ENCODE data around the gene KRTAP5-1.
"Not testable (repeated sequence)": the region's sequence is repeated elsewhere in the genome, so short reads cannot be mapped to it uniquely, and the experiment has no call there.

The KRTAP5-1 gene

DNA sequence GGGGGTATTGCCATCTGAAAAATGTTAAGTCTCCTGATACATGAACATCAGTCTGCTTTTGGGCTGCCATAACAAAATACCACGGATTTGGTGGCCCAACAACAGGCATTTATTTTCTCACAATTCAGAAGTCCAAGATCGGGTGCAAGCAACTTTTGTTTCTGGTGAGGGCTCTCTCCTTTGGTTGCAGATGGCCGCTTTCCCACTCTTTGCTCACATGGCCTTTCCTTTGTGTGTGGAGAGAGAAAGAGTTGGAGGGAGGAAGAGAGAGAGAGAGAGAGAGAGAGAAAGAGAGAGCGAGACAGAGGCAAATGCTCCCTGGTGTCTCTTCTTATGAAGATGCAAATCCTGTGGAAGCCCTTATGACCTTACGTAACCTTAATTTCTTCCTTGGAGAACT is 15.5 kb upstream of the KRTAP5-1 start:
- no peak for DNase-seq

- DNase-seq, result no peak
Measured at GRCh38 chr11:1598816-1599215, 13.7 kb upstream of the KRTAP5-1 start.

DNA sequence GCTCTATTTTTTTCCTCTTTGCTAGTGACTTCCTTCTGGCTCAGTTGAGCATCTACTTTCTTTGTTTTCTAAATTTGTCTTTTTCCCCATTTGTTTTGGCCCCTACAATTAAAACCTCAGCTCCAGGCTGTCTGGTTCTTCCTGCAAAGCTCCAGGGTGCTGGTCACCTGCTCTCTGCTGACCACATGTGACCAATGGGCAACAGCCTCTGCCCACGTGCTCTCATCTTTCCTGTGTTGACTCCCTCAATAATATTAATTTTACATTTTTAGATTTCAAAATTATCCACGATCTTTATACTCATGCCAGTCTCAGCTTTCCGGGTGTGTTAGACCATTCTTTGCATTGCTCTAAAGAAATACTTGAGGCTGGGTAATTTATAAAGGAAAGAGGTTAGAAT is 13.3 kb upstream of the KRTAP5-1 start:
- not testable (repeated sequence) for DNase-seq

DNA sequence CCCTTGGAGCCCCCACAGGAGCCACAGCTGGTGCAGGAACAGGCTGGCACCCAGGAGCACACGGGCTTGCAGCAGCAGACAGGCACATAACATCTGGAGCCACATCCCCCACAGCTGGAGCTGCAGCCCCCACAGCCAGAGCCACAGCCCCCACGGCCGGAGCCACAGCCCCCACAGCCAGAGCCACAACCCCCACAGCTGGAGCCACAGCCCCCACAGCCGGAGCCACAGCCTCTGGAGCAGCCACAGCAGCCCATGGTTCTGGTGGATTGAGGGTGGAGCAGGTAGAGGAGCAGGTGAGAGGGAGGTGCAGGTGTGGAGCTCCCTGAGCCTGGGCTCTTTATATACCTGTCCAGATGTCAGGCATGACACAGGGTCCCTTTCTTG is 12.9 kb upstream of the KRTAP5-1 start, which contains the start of gene KRTAP5-2:
KRTAP5-2 (minus strand) TSS at position 301 of the 387 bp plus-strand sequence; CDS start at position 257, 44 bp downstream.
- no peak for DNase-seq

DNA sequence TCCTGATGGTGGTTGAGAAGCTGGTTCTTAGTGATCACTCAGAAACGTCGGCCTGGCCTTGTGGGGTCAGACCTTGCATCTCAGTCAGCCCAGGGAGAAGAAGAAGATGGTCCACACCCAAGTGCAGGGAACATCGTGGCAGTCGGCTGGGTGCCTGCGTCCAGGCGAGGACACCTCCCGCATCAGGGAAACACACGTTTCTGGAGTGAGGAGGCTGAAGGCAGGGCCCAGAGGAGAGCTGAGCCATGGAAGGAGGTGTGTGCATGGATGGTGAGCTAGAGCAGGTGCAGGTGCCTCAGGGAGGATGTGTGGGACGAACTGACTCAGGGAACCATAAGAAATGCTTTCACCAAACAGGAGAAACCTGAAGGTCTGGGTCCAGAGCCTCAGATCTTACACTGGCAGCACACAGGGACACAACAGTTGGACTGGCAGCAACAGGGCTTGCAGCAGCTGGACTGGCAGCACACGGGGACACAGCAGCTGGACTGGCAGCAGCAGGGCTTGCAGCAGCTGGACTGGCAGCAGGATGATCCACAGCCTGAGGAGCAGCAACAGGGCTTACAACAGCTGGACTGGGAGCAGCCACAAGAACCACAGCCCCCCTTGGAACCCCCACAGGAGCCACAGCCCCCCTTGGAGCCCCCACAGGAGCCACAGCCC is 12.4 kb upstream of the KRTAP5-1 start:
- no peak for DNase-seq

- not testable (repeated sequence) for DNase-seq
Measured at GRCh38 chr11:1596576-1597121, 11.6 kb upstream of the KRTAP5-1 start.

DNA sequence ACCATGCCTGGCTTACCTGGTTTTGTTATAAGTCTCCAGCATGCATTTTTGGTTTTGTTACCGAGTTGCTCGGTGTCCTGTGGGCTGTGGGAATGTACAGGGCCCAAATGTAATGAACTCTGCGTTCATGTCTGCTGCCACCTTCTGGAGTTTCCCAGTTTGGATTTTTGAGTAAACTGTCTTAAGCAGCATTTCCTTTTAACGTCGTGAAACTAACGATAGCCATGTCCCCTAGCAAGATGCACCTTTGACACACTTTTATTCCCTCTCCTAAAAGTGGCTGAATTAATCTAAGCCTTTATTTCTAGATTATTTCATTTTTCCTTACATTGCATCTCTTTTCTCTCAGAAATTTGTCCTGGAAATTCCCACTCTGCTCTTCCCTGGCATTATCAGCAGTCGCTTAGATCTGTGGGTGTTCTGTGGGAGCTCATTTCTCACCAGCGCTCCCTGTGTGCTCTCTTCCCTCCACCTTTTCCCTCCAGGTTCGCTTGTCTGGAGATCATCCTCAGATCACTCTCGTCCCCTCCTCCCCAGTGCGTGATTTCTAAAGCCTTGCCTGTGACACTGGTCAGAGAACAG is 11.0 kb upstream of the KRTAP5-1 start:
- DNase-seq, result not testable (repeated sequence)

DNA sequence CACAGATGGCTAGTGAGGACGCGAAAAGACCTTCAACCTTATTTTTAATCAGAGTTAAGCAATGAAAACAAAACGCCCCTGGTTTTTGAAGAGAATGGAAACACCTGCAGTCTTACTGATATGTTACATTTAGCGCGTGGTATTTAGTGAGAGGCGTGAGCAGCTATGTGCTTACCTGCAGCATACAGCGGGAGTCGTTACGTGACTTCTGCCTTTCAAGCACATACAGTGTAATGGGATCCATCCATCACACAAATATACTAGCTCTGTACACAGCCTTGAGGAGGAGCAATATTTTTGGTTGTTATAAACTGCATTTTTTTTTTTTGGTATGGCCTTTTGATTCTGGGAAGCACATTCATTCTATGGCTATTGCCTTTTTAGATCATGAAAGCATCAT is 7.5 kb upstream of the KRTAP5-1 start:
- DNase-seq, result no peak

DNA sequence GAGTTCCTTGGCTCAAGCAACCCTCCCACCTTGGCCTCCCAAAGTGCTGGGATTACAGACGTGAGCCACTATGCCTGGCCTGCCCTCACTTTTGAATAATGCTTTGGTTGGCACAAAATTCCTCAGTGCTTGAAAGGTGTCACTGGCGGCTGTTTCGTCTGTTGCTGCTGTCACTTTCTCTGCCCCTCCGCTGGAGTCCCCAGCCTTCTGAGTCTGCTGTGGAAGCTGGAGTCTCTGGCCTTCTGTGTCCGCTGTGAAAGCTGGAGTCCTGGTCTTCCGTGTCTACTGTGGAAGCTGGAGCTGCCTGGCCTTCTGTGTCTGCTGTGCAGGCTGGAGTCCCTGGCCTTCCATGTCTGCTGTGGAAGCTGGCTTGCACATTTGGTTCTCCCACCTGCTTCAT is 4.9 kb upstream of the KRTAP5-1 start:
- DNase-seq, result no peak

GRCh38 chr11:1589191-1589963 is 4.3 kb upstream of the KRTAP5-1 start:
- not testable (repeated sequence) for DNase-seq

DNA sequence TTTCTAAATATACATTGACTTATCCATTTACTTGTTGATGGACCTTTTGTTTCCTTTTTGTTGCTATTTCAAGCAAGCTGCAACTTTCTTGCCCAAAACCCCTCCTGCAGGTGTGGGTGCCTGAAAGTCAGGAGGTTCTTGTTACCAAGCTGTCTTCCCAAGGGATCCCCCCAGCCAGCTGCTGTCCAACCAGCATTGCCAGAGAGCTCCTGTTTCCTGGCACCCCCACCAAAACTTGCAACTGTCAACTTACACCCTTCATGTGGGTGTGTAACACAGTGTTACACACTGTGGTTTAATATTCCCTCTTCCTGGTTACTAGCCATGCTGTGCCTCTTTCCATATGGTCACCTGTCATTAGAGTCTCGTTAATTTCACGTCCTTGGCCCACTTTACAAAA is 1.6 kb upstream of the KRTAP5-1 start:
- DNase-seq, result no peak

DNA sequence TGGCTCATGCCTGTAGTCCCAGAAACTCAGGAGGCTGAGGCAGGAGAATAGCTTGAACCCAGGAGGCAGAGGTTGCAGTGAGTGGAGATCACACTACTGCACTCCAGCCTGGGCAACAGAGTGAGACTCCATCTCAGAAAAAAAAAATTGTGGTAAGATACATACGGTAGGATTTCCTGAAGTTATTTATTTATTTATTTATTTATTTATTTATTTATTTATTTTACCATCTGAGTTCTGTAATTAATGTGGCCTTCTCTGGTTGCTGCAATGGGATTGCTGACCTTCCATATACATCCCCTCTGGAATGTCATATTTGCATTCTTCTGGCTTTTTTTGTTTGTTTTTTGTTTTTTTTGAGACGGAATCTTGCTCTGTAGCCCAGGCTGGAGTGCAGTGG is 2.2 kb downstream of the KRTAP5-1 start:
- not testable (repeated sequence) for DNase-seq

DNA sequence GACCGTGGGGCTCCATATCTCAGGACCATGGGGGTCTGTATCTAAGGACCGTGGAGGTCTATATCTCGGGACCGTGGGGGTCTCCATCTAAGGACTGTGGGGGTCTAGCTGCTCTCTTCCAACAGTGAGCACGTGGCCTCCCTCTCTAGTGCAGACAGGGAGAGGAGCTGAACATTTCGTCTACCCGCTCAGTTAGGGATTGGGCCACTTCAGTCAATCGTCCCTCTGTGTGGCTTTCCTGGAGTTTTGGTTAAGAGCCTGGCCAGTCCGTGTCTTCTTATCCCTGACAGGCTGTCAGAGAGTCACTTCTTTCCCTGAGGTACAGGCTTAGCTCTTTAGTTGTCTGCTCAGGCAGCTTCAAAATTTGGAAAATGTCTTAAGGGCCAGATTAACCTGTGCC is 3.1 kb downstream of the KRTAP5-1 start:
- DNase-seq, result no peak

- no peak for DNase-seq
Measured at GRCh38 chr11:1576825-1577224, 8.3 kb downstream of the KRTAP5-1 start.

DNA sequence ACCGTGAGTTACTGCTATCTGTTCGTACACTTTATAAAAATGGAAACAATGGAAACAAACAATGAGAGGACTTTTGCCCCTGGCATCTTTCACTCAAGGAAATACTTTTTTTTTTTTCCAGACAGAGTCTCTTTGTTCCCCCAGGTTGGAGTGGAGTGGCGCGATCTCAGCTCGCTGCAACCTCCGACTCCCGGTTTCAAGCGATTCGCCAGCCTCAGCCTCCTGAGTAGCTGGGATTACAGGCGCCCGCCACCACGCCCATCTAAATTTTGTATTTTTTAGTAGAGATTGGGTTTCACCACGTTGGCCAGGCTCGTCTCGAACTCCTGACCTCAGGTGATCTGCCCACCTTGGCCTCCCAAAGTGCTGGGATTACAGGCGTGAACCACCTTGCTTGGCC is 9.3 kb downstream of the KRTAP5-1 start:
- DNase-seq, result not testable (repeated sequence)

GRCh38 chr11:1574933-1575242 is 10.2 kb downstream of the KRTAP5-1 start:
- no peak for DNase-seq

- DNase-seq, result peak; percentile 70
Measured at GRCh38 chr11:1574238-1574932, 10.7 kb downstream of the KRTAP5-1 start.

GRCh38 chr11:1573903-1574237 is 11.2 kb downstream of the KRTAP5-1 start:
- no peak for DNase-seq

DNA sequence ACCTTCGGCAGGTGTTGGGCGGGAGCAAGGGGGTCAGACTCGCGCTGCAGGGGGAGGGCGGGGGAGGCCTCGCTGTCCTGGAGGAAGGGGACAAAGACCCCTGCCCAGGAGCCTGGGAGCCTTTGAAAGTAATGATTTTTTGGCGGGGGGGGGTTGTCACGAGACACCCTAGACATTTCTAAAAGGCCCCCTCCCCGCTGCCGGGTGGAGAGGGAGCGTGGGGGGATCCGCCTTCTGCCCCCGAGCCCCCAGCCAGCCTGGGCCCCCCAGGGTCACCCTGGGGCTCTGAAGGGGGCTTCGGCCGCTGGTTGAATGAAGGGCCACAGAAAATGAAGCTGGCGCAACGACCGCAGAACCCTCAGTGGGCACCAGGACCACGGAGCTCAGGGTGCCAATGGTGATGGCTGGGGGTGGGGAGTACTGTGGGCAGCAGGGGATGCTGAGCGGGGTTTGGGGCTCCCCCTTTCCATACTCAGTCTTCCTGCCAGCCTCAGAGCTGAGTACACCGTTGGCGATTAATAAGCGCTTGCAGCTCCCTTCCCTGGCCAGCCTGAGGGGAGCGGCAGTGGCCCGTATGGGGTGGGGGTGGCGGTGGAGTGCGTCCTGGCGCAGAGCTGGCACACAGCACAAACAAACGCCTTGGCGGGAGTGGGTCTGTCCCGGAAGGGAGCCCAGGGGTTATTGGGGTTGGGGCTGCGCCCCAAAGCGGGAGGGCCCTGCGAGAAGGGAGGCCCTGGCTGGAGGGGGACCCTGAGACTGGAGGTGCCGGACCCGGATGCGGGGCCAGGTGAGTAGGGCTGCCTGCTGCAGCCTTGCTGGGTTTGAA is 11.8 kb downstream of the KRTAP5-1 start:
- DNase-seq, result no peak

DNA sequence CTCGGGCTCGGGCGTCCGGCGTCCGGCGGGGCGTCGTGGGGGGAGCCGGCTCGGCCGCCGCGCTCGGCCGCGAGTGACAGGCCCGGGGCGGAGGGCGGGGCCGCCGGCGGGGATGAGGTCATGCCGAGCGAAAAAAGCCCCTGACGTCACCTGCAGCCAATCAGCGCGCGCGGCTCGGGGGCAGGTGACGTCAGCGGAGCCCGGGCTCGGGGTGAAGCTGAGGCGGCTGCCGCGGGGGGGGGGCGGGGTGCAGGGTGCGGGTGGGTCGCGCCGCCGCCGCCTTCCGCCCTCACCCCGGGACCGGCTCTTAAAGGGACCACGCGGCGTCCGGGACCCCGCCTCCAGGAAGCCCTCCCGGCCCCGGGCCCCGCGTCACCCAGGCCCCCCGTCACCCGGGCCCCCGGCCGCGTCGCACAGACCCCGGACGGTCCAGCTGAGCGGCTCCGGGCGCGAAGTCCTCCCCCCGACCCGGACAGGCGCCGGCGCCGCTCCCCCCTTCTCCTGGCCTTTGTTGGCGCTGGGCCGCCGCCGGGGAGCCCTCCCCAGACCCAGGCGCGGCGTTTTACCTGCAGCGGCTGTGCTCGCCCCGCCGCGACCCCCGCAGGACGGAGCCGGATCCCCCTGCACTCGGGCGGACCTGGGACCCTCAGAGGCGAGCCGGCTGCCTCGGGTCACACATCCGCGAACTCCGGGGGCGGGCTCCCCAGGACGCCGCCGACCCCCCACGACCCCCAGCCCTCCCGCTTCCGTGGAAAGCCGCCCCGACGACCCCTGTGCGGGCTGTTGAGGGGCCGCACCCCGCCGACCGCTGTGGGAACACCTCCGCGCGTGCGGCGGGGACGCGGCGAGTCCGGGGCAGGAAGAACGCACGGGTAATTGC is 12.6 kb downstream of the KRTAP5-1 start, which contains the start of gene DUSP8:
DUSP8 (minus strand) TSS at position 75 of the 880 bp plus-strand sequence. CDS start 6,445 bp downstream, outside the sequence.
- peak; percentile 82 for DNase-seq

GRCh38 chr11:1571760-1572196 is 13.3 kb downstream of the KRTAP5-1 start:
- no peak for DNase-seq
